Measurements from ENCODE around the gene HDAC7.
A peak's percentile ranks its signal among the peaks of the same experiment; 100 is the strongest.

The HDAC7 gene

DNA sequence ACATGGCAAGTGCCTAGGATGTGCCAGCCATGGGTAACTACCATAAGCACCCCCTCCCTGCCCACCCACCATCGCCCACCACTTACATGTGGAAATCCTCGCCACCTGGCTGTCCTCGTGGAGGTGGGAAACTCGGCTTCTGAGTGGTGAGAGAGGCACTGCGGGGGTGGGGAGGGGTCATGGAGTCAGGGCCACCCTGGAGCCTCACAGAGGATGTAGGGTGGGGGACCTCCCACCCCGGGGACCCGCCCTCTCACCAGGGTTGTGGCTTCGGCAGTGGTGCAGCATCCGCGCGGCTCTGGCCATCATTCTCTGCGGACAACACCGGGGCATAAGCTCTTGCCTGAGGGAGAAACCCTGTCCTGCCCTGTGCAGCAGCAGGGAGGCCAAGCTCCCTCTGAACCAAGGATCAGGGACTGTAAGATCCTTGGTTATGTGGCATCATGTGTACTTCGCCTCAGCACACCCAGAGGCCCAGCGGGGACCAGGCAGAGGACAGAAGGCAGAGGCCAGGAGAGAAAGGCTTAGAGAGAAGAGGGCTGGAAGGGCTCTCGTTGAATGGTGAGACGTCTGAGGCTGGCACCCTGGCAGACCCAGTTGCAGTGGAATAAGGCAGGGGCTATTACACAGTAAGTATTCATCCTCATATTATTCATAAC is 81.6 kb downstream of the HDAC7 start:
- Histone ChIP-seq H3K36me3 (ENCODE audit: insufficient read depth, low read length) (no peaks in the 10 kb centered on the region), H3K4me3 (ENCODE audit: low read length, poor library complexity, severe bottlenecking) (no peak overlapping the region), H3K9me2 (replicated peaks; ENCODE audit: low read depth, low read length) (no peaks in the 10 kb centered on the region), H4K20me1 (ENCODE audit: insufficient read depth, low read length, poor library complexity, severe bottlenecking) (no peaks in the 10 kb centered on the region), H3K4me1 (ENCODE audit: insufficient read depth, low read length, poor library complexity, severe bottlenecking) (peaks cover 42% of the 10 kb centered on the region), H3K4me2 (ENCODE audit: low read depth, low read length, poor library complexity, severe bottlenecking) (no peak overlapping the region), H3K9ac (ENCODE audit: low read depth, low read length, poor library complexity, severe bottlenecking) (peak overlapping the region; percentile 77), H3K27me3 (ENCODE audit: insufficient read depth, low read length, poor library complexity, severe bottlenecking) (no peaks in the 10 kb centered on the region), H3K9me3 (ENCODE audit: insufficient read depth, low read depth, low read length) (no peaks in the 10 kb centered on the region), H3F3A (ENCODE audit: low read depth) (peaks cover 4% of the 10 kb centered on the region; the same call in 1 of the 2 replicates), H3K79me2 (ENCODE audit: insufficient read depth, low read length) (peaks cover 3% of the 10 kb centered on the region; the same call in 1 of the 2 replicates), H2AFZ (ENCODE audit: low read length) (no peak overlapping the region)
- TF ChIP-seq EZH2phosphoT487 (IDR thresholded peaks at IDR 0.05; ENCODE audit: borderline replicate concordance) = no peak
- TF ChIP-seq, protein P1, sequence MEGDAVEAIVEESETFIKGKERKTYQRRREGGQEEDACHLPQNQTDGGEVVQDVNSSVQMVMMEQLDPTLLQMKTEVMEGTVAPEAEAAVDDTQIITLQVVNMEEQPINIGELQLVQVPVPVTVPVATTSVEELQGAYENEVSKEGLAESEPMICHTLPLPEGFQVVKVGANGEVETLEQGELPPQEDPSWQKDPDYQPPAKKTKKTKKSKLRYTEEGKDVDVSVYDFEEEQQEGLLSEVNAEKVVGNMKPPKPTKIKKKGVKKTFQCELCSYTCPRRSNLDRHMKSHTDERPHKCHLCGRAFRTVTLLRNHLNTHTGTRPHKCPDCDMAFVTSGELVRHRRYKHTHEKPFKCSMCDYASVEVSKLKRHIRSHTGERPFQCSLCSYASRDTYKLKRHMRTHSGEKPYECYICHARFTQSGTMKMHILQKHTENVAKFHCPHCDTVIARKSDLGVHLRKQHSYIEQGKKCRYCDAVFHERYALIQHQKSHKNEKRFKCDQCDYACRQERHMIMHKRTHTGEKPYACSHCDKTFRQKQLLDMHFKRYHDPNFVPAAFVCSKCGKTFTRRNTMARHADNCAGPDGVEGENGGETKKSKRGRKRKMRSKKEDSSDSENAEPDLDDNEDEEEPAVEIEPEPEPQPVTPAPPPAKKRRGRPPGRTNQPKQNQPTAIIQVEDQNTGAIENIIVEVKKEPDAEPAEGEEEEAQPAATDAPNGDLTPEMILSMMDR (conservative IDR thresholded peaks at IDR 0.05; ENCODE audit: low read length) = no peak

DNA sequence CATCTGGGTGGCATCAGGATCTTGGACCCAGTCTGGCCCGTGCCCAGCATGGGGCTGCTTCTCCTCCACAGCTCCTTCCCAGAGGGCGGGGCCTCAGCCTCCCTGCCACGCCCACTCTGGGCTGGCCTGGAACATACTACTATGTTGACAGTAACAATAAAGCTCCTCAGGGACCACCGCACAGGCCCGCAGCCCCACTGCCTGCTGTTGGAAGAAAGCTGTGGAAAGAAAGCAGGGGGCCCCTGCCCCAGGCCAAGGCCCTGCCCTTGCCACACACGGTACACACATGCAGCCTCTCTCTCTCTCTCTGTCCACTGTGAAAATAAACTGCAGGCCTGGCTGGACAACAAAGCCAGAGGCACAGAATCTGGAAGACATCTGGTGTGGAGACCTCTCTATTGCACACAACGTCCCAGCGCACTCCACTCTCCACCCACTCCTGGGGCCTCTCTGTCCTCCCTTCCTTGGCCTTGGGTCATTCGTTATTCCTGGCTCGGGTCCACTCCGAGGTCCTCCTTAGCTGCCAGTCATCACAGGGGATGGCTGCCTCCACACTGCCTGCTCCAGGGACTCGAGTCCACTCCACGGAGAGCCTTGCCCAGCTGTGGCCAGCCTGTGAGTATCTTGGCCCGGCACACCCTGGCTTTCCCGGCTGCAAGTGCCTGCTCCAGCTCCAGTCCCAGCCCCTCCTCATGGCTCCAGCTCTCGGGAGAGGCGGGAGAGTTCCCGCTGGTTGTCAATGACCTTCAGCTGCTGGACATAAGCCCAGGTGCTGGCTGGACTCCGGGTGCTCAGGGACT is 82.6 kb downstream of the HDAC7 start:
- no peak overlapping the region for H3K9ac ChIP-seq (ENCODE audit: low read depth, low read length, poor library complexity, severe bottlenecking)
- H3K4me2 ChIP-seq (ENCODE audit: low read depth, low read length, poor library complexity, severe bottlenecking) = no peak overlapping the region
- H3K4me1 ChIP-seq (ENCODE audit: insufficient read depth, low read length, poor library complexity, severe bottlenecking) = peaks cover 38% of the 10 kb centered on the region
- H3K9me2 ChIP-seq (replicated peaks; ENCODE audit: low read depth, low read length) = no peaks in the 10 kb centered on the region
- H3F3A ChIP-seq (ENCODE audit: low read depth) = peaks cover 4% of the 10 kb centered on the region; the same call in 1 of the 2 replicates
- H3K27me3 ChIP-seq (ENCODE audit: insufficient read depth, low read length, poor library complexity, severe bottlenecking) = no peaks in the 10 kb centered on the region
- H3K4me3 ChIP-seq (ENCODE audit: low read length, poor library complexity, severe bottlenecking) = no peak overlapping the region
- no peaks in the 10 kb centered on the region for H3K9me3 ChIP-seq (ENCODE audit: insufficient read depth, low read depth, low read length)
- no peaks in the 10 kb centered on the region for H4K20me1 ChIP-seq (ENCODE audit: insufficient read depth, low read length, poor library complexity, severe bottlenecking)
- H3K79me2 ChIP-seq (ENCODE audit: insufficient read depth, low read length) = peaks cover 3% of the 10 kb centered on the region; the same call in 1 of the 2 replicates
- H3K36me3 ChIP-seq (ENCODE audit: insufficient read depth, low read length) = no peaks in the 10 kb centered on the region
- no peak for TF ChIP-seq EZH2phosphoT487 (IDR thresholded peaks at IDR 0.05; ENCODE audit: borderline replicate concordance)
- TF ChIP-seq, protein P1 (conservative IDR thresholded peaks at IDR 0.05; ENCODE audit: low read length) = no peak
- H2AFZ ChIP-seq (ENCODE audit: low read length) = no peak overlapping the region

DNA sequence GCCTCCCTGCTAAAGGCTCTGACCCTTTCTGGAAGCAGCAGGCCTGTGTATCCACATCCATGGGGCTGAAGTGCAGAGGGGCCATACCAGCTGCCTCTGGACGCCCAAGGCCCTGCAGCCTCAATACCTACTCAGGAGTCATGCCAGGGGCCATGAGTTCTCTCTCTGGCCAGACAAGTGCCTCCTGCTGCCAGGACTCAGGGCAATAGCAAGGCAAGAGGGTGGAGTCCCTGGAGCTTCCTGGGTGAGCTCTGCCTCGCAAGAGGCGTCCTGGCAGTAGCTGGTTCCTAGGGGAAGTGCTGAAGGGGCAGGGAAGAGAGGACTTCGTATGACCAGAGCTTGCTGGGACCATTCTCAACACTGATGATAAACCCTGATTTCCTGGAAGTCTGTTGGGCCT is 83.5 kb downstream of the HDAC7 start:
- H3K9me2 ChIP-seq (replicated peaks; ENCODE audit: low read depth, low read length) = no peaks in the 10 kb centered on the region
- H3K4me3 ChIP-seq (ENCODE audit: low read length, poor library complexity, severe bottlenecking) = no peak overlapping the region
- no peaks in the 10 kb centered on the region for H4K20me1 ChIP-seq (ENCODE audit: insufficient read depth, low read length, poor library complexity, severe bottlenecking)
- H2AFZ ChIP-seq (ENCODE audit: low read length) = no peak overlapping the region
- peaks cover 3% of the 10 kb centered on the region; the same call in 1 of the 2 replicates for H3K79me2 ChIP-seq (ENCODE audit: insufficient read depth, low read length)
- peaks cover 33% of the 10 kb centered on the region for H3K4me1 ChIP-seq (ENCODE audit: insufficient read depth, low read length, poor library complexity, severe bottlenecking)
- no peaks in the 10 kb centered on the region for H3F3A ChIP-seq (ENCODE audit: low read depth)
- no peaks in the 10 kb centered on the region for H3K27me3 ChIP-seq (ENCODE audit: insufficient read depth, low read length, poor library complexity, severe bottlenecking)
- TF ChIP-seq, protein P1 (conservative IDR thresholded peaks at IDR 0.05; ENCODE audit: low read length) = no peak
- no peak for TF ChIP-seq EZH2phosphoT487 (IDR thresholded peaks at IDR 0.05; ENCODE audit: borderline replicate concordance)
- H3K9ac ChIP-seq (ENCODE audit: low read depth, low read length, poor library complexity, severe bottlenecking) = no peak overlapping the region
- no peak overlapping the region for H3K4me2 ChIP-seq (ENCODE audit: low read depth, low read length, poor library complexity, severe bottlenecking)
- no peaks in the 10 kb centered on the region for H3K36me3 ChIP-seq (ENCODE audit: insufficient read depth, low read length)
- H3K9me3 ChIP-seq (ENCODE audit: insufficient read depth, low read depth, low read length) = no peaks in the 10 kb centered on the region
